Measurements from ENCODE around the gene ADCY2. TPM values are rescaled to one million over a fixed set of nuclear protein-coding genes. Genes with fewer than 3 reads are reported as not detected.

The ADCY2 gene
- total and polyA plus RNA-seq, 2 experiments from 2014 or later = 2.2 to 4.7 TPM

GRCh38 chr5:7759257-7759871 lies 363.4 kb downstream of the ADCY2 start:
- DNase-seq (ENCODE audit: low read depth in 1 of 2, low spot score in 1 of 2) = no peak
- Histone ChIP-seq H3K36me3 (no peaks in the 10 kb centered on the region), H3K27me3 (no peaks in the 10 kb centered on the region), H3K9me3 (ENCODE audit: low read depth) (no peaks in the 10 kb centered on the region), H3K4me3 (no peak overlapping the region), H3K27ac (no peak overlapping the region), H3K4me1 (ENCODE audit: low read depth) (no peaks in the 10 kb centered on the region)
- TF ChIP-seq, protein P1, sequence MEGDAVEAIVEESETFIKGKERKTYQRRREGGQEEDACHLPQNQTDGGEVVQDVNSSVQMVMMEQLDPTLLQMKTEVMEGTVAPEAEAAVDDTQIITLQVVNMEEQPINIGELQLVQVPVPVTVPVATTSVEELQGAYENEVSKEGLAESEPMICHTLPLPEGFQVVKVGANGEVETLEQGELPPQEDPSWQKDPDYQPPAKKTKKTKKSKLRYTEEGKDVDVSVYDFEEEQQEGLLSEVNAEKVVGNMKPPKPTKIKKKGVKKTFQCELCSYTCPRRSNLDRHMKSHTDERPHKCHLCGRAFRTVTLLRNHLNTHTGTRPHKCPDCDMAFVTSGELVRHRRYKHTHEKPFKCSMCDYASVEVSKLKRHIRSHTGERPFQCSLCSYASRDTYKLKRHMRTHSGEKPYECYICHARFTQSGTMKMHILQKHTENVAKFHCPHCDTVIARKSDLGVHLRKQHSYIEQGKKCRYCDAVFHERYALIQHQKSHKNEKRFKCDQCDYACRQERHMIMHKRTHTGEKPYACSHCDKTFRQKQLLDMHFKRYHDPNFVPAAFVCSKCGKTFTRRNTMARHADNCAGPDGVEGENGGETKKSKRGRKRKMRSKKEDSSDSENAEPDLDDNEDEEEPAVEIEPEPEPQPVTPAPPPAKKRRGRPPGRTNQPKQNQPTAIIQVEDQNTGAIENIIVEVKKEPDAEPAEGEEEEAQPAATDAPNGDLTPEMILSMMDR (IDR thresholded peaks at IDR 0.05; ENCODE audit: low read depth, low read length) = no peak

DNA sequence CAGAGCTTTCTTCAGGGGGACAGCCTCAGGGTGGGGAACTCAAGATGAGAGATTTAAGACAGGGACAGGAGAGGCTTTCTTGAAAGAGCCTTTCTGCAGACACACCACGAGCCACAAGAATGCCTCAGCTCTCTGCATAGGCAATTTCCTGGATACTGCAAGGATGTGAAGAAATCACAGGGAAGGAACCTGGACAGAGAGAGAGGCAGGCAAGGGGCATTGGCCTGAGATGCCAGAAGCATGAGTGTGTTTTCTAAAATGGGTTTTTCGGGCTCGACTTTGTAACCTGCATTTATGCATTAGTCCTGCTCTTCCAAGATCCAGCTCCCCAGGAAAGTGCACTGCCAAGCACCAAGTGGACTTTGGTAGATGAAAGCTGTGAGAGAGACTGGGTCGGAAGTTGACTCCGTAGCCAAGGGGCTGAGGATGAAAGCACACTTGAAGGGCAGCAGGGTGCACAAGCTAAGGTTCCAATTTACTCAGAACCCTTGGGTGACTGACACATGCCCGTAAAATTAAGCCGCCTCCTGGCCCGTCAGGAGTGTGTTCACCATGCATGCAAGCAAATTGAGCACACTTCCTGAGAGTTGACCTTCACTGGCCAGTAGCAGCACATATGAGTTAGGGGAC lies 364.1 kb downstream of the ADCY2 start:
- Histone ChIP-seq H3K27me3 (no peaks in the 10 kb centered on the region), H3K36me3 (no peaks in the 10 kb centered on the region), H3K9me3 (ENCODE audit: low read depth) (no peaks in the 10 kb centered on the region), H3K4me3 (no peak overlapping the region), H3K27ac (no peak overlapping the region), H3K4me1 (ENCODE audit: low read depth) (no peaks in the 10 kb centered on the region)
- no peak for DNase-seq (ENCODE audit: low read depth in 1 of 2, low spot score in 1 of 2)
- TF ChIP-seq, protein P1 (IDR thresholded peaks at IDR 0.05; ENCODE audit: low read depth, low read length) = no peak

DNA sequence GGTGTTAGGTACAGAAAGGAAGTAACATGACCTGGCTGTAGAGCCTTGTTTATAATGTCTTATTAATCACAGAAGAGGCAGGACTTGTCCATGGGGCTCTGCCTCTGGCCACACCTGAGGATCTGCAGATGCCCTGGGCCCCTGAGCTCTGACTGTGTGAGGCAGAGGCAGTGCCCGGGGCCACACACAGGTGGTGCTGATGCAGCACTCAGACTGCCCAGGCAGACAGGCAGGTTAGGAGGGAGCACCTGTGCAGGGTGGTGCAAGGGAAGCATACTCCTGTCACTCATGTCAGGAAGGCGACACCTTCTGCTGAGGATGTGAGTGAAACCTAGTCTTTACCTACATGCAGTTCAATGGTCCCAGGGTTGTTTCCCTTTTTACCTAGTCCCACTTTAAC lies 366.3 kb downstream of the ADCY2 start:
- no peaks in the 10 kb centered on the region for H3K4me1 ChIP-seq (ENCODE audit: low read depth)
- no peak for DNase-seq (ENCODE audit: low read depth in 1 of 2, low spot score in 1 of 2)
- TF ChIP-seq, protein P1 (IDR thresholded peaks at IDR 0.05; ENCODE audit: low read depth, low read length) = no peak
- no peaks in the 10 kb centered on the region for H3K27me3 ChIP-seq
- H3K9me3 ChIP-seq (ENCODE audit: low read depth) = no peaks in the 10 kb centered on the region
- H3K27ac ChIP-seq = no peak overlapping the region
- no peaks in the 10 kb centered on the region for H3K36me3 ChIP-seq
- H3K4me3 ChIP-seq = no peak overlapping the region

DNA sequence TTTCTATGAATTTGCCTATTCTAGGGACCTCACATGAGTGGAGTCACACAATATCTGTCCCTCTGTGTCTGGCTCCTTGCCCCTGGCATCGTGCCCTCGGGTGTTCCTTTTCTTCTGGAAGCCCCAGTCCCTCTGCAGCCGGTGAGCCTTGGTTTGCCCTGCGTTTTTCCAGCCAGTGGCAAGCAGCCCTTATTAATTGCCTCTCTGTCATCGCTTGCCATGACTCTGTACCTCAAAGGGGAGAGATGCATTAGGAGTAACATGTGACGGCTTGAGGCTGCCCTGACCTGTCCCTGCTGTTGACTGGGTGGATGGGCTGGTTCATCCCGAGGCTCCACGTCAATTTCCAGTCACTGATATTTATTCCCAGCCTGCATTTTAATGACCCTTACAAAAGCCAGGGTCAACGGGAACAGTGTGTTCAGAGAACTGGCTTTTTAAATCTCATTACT lies 367.7 kb downstream of the ADCY2 start:
- no peaks in the 10 kb centered on the region for H3K36me3 ChIP-seq
- no peaks in the 10 kb centered on the region for H3K9me3 ChIP-seq (ENCODE audit: low read depth)
- H3K4me1 ChIP-seq (ENCODE audit: low read depth) = no peaks in the 10 kb centered on the region
- H3K27ac ChIP-seq = no peak overlapping the region
- no peak overlapping the region for H3K4me3 ChIP-seq
- TF ChIP-seq, protein P1 (IDR thresholded peaks at IDR 0.05; ENCODE audit: low read depth, low read length) = no peak
- H3K27me3 ChIP-seq = no peaks in the 10 kb centered on the region
- DNase-seq (ENCODE audit: low read depth in 1 of 2, low spot score in 1 of 2) = no peak

- no peaks in the 10 kb centered on the region for H3K36me3 ChIP-seq
- H3K27ac ChIP-seq = no peak overlapping the region
- TF ChIP-seq, protein P1 (IDR thresholded peaks at IDR 0.05; ENCODE audit: low read depth, low read length) = no peak
- no peaks in the 10 kb centered on the region for H3K9me3 ChIP-seq (ENCODE audit: low read depth)
- H3K4me3 ChIP-seq = no peak overlapping the region
- H3K4me1 ChIP-seq (ENCODE audit: low read depth) = no peaks in the 10 kb centered on the region
- no peaks in the 10 kb centered on the region for H3K27me3 ChIP-seq
- no peak for DNase-seq (ENCODE audit: low read depth in 1 of 2, low spot score in 1 of 2)
These were observed 368.5 kb downstream of the ADCY2 start for GRCh38 chr5:7764452-7764851.

All from cardiac muscle cell (in vitro differentiated cells and primary cell).